ENCODE results near the gene DNER.
"Not testable (repeated sequence)": the region's sequence is repeated elsewhere in the genome, so short reads cannot be mapped to it uniquely, and the experiment has no call there.

DNA sequence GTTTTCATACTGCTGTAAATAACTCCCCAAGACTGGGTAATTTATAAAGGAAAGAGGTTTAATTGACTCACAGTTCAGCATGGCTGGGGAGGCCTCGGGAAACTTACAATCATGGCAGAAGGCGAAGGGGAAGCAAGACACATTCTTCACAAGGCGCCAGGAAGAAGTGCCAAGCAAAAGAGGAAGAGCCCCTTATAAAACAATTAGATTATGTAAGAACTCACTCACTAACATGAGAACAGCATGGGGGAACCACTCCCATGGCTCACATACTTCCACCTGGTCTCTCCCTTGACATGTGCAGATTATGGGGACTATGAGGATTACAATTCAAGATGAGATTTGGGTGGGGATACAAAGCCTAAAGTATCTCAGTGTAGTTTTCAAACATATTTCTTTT is 8.8 kb upstream of the DNER start:
- TF ChIP-seq EZH2 (IDR thresholded peaks at IDR 0.05; ENCODE audit: insufficient read depth, poor library complexity, severe bottlenecking); EZH2phosphoT487 (IDR thresholded peaks at IDR 0.05; ENCODE audit: insufficient read depth, low read depth): not testable (repeated sequence)

Data from GM23248 (cell line).